GM21529 (cell line): ENCODE measurements around the gene PTPRH.
"Not testable (repeated sequence)": the region's sequence is repeated elsewhere in the genome, so short reads cannot be mapped to it uniquely, and the experiment has no call there.

Experiments
- ATAC-seq: cut with Tn5 transposase; IDR thresholded peaks from one replicate; pipeline ENCODE4 v1.9.1; 2021; ENCODE audit not compliant: unreplicated experiment

Gene PTPRH

DNA sequence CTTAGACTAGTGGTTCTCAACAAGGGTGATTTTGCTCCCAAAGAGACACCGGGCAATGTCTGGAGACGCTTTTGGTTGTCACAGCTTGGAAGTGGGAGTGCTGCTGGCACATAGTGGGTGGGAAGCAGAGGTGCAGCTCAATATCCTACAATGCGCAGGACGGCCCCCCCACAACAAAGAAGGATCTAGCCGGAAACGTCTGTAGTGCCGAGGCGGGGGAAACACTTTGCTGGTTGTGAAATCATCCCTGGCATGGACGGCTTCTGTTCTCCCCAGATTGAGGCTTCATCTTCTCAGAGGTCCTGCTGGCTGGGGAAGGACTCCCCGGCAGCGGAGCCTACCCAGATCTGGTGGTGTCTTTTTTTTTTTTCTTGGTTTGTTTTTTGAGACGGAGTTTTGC is 15.8 kb downstream of the PTPRH start:
- no peak for ATAC-seq

DNA sequence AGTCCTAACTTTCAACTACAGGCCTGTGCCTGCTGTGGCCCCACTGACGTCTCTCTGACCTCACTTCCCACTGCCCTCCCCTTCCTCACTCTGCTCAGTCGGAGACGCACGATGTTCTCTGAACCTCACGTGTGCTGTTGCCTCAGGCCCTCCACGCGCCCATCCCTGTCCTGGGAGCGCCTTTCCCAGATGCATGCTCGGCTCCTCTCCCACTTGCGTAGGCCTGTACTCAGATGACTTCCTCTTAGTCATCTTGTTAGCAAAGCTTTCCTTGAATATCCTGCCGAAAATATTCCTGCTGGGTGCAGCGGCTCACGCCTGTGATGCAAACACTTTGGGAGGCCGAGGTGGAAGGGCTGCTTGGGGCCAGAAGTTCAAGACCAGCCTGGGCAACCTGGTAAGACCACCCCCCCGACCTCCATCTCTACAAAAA is 19.9 kb downstream of the PTPRH start:
- ATAC-seq: no peak

DNA sequence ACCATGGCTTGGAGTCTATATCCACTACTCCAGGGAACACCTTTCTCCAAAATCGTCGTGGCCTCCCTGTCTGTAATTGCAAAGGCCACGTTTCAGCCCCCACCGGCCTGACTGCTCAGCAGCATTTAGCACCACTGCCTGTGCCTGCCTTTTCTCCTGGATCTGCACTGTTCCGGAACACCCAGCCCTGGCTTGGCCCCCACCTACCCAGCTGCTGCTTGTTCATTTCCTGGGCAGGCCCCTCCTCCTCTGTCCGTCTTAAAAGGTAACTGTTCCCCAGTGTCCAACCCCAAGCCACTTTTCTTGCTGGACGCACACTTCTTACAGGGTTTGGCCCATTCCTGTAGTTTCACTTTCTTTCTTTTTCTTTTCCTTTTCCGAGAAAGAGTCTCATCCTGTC is 20.7 kb downstream of the PTPRH start:
- no peak for ATAC-seq

DNA sequence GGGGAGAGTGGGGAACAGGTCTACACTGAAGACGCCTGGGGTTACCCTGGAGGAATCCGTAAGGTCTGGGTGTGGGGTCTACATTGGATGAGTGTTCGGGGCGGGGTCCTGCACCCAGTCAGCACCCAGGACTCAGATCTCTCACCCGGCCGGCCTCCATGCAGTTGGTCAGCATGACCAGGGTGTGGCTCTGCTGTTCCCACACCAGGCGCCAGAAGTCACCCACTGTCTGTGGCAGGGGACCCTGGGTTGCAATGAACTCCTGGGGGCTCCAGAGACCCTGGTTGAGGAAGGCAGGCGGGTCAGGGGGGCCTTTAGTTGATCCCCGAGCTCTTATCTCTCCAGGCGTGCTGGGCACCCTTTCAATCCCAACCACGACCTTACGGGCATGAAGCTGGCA is 23.2 kb downstream of the PTPRH start:
- ATAC-seq: no peak

DNA sequence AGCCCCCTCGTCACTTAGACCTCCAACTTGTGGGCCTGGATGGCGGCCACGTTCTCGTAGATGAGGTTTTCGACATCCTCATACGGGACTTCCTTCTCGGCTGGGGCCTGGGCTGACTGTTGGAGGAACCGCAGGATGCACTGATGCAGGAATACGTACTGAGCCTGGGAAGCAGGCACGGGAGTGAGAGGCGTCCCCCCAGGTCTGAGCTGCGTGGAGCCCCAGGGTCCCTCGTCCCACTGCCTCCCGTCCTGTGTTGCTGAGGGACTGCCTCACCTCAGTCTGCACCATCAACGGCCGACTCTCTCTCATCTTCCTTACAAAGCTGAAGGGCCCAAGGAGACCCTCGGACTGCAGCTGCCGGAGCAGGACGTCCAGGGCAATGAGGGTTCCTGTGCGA is 27.6 kb downstream of the PTPRH start:
- ATAC-seq: no peak

DNA sequence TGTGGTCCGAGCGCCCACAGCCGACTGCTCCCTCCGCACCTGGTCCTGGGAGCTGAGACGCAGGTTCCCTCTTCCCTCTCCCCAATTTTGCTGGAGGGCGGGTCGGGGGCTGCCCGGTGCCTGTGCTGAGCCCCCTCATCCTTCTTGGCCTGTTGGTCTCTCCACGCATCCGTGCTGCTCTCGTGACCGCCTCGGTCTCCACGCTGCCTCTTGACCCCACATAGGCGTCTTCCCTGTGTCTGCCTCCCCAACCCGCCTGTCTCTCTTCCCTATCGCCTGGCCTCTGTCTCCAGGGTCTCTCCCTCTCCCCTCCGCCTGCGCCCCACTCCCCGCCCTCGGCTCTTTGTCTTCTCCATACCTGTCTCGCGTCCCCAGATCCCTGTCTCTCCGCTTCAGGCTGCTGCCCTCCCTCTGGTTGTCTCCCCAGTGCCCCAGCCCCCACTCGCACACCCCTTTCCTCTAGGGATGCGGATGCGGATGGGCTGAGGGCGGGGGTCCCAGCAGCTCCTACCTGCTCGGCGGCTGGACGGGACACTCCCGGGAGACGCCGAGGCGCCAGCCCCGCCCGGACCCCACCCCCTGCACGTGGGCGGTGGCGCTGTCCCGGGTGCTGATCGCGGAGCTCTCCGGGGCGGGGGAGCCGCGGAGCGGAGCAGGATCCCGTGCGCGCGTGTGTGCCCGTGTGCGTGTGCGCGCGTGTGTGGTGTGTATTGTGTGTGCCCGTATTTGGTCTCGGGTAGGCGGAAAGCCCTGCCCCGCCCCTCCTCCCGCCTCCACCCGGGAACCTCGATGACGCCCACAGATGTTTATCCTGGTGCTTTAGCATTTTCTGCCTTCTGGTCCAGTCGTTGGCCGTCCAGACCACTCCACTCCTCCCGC is 29.5 kb downstream of the PTPRH start, which contains the start of gene SYT5:
Gene SYT5, minus strand, starts transcription at position 684 of the 879 bp plus-strand sequence. CDS start 1,248 bp downstream, outside the sequence.
- peak; percentile 5 for ATAC-seq

DNA sequence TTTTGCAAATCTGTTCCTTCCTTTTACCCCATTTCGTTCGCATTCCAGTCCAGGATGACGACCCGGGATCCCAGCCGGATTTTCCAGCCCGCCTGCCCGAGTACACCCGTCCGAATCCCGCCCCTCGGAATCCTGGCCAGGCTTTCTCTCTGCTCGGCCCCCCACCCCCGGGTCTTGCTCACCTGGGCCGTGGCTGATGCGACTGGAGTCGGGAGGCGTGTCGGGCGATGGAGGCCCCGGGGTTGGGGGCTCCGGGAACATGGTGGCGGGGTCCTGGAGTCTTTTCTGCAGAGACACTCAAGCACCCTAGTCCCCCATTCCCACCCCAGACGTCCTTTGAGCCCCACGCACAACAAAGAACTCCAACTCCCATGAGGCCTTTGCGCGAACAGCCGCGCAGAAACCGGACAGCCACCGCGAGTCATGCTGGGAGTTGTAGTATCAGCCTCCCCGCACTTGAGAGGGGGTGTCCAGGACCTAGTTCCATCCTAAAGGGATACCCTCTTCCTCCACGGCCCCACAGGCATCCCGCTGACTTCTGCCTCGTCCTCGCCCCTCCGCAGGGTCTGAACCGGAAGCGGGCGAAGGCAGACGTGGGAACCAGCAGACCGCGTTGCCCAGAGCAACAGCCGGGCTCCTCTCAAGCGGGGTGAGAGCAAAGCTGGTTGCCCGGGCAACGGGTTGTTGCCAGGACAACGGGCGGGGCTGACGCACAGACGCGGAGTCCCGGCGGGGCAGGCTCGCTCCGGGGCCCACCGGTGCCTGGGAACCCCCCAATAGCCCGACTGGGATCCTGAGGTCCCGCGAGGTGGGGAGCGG is 30.3 kb downstream of the PTPRH start:
- peak; percentile 71 for ATAC-seq

DNA sequence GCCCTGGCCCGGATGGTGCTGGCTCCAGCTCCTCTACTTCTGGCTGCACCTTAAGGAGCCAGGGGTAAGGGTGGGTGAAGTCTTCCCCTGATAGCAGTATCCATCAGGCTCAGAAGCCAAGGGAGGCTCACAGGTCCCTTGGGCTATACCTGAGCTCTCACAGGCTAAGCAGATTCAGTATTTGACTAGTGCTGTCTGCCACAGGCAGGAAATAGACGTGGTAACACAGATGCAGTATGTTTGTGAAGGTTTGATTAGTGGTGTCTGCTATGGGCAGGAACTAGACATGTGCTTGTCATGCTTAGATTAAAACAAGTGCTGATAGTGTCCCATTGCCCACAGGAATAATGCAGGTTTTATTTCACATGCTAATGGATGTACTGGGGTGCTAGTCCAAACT is 33.2 kb downstream of the PTPRH start:
- ATAC-seq: no peak

DNA sequence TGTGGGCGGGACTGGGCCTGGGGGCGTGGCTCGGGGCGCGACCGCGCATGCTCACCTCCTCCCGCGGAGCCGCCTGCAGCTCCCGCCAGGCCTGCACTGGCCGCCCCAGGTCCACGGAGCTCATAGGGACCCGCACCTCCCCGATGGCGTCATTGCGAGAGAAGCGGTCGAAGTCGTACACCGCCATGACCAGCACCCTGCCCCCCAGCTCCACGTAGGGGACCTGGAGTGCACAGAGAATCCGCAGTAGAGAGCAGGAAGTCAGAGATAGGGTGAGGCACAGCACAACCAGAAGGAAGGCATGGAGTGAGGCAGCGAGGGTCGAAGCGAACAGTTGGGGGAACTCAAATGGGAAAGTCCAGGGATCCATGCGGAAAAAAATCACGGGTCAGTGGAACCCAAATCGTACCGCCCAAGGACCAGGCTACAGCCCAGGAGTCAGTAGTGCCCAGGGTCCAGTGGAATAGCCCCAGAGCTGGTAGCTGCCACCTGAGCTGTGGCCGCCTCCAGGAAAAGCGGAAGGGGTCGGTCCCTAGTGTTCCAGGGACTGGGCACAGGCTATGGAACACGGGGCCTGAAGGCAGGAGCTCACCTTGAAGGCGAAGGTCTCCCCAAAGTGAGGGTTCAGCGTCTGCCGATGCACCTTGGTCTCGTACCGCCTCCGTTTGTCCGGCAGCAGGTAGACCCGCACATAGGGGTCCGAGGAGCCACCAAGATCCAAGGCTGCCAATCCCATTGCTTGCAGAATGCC is 34.0 kb downstream of the PTPRH start:
- ATAC-seq: no peak

DNA sequence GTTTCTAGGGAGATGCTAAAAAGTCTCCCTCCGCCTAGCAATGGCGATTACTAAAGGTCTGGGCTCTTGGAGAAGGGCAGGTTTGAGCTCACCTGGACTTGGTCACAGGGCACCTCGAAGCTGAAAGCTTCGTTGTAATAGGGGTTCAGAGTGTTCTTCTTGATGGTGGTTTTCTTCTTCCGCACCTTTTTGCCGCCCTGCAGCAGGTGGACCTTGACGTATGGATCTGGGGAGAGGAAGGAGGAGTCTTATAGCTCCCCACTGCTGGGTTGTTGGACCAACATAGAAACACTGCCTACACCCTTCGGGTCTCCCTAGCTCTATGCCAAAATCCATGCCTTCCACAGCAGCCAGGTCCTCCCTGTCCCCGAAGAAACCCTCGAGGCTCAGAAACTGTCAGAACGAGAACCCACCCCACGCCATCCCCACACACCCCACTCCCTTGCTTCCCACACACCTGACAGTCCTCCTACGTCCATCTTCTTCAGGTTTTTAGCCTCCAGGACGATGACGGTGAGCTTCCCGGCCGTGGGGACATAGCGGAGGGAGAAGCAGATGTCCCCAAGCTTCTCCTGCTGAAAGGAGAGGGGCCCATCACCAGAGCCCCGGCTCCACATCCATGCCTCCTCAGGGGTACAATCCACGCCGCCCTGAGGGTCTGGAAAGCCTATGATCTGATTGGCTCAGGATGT is 34.7 kb downstream of the PTPRH start:
- ATAC-seq: no peak

DNA sequence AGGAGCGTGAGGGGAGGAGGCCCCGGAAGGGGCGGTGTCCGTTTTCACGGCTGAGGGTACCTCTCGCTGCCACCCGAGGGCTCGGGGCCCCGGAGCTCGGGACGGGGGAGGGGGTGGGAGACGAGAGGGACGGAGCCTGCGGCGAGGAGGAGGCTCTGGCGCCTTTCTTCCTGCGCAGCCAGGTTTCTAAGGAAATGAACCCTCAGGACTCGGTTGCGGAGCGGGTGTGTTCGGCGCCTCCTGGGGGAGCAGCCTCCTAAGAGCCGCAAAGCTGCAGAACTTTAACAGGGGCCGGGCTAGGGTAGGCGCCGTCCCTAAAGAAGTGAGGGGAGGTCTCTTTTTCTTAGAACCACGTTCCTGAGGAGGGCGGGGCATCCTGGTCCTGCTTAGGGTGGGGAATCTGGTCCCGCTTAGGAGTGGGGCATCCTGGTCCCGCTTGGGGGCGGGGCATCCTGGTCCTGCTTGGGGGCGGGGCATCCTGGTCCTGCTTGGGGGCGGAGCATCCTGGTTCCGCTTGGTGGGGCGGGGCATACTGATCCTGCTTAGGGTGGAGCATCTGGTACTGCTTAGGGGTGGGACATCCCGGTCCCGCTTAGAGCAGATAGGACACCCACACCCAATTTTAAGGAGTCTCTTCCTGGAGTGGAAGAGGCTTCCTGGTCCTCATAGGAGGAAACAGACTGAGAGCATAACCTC is 35.4 kb downstream of the PTPRH start:
- ATAC-seq: no peak

DNA sequence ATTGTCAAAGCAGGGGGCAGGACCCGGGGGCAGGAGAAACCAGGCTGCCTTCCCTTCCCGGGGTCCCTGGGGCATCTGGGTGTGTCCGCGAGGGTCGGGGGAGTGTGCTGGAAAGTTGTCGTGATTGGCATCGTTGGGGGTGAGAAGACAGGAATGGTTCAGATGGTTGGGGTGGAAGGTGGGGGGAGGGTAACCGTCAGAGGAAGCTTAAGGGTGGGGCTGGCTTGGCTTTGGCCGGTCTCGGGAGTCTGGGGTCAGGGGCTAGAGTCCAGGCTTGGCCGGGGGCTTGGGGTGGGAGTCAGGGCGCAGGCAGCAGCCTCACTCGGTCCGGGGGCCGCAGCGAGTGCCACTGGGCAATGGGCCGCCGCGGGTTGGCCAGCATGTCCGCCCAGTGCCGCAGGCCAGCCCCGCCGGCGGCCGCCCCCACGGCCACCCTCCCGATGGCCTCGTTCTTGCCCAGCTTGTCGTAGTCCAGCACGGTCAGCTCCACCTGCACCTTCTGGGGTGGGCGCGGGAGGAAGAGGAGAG is 36.1 kb downstream of the PTPRH start:
- no peak for ATAC-seq

DNA sequence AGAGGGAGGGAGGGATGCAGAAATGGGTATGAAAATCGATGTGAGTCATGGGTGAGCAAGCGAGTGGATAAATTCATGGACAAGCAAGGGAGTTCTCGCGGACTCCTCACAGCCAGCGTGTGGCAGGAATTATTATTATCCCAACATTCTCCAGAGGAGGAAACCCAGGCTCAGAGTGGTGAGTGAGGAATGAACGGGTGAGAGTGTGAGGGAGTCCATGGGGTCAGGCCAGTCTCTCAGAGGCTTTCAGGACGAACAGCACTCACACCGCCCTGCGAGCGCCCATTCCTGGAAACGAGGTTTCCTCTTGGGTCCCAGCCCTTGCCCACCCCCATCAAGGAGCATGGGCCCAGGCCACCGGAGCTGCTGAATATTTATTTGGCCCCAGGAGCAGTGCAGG is 36.6 kb downstream of the PTPRH start:
- no peak for ATAC-seq

DNA sequence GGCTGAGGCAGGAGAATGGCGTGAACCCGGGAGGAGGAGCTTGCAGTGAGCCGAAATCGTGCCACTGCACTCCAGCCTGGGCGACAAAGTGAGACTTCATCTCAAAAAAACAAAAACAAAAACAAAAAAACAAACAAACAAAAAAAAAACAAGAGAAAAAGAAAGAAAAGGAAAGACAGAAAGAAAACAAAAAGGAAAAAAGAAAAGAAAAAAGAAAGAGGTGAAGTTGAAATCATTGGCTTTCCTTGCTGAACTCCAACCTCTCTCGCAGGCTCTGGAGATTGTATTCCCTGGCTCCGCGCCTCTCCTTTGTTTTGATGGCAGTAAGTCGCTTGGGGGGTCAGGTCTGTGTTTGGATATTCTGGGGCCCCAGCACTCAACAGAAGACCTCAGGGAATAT is 37.0 kb downstream of the PTPRH start:
- not testable (repeated sequence) for ATAC-seq

DNA sequence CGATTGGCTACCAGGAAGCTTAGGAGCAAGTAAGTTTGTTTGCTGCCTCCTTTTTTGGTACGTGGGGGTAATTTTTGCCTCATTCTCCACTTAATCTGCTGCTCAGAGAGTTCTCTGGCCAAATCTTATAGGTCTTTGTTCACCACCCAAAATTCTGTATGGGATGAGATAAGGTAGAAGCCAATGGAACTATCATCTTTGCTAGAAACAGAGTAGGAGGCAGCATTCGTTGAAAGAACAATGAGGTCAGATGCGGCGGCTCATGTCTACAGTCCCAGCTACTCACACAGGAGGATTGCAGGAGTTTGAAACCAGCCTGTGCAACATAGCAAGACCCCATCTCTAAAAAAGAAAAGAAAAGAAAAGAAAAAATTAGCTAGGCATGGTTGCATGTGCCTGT is 37.9 kb downstream of the PTPRH start:
- ATAC-seq: no peak

DNA sequence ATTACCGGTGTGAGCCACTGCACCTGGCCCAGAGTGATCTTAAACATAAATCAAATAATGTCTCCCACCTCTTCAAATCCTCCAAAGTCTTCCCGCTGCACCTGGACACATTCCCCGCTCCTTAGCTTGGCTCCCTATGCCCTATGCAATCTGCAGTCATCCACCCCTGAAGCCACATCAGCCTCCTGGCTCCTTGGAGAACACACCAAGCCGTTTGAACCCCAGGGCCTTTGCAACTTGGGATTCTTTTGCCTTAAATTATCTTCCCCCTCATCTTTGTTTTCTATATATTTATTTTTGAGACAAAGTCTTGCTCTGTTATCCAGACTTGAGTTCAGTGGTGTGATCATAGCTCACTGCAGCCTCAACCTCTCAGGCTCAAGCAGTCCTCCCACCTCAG is 40.2 kb downstream of the PTPRH start:
- ATAC-seq: no peak

DNA sequence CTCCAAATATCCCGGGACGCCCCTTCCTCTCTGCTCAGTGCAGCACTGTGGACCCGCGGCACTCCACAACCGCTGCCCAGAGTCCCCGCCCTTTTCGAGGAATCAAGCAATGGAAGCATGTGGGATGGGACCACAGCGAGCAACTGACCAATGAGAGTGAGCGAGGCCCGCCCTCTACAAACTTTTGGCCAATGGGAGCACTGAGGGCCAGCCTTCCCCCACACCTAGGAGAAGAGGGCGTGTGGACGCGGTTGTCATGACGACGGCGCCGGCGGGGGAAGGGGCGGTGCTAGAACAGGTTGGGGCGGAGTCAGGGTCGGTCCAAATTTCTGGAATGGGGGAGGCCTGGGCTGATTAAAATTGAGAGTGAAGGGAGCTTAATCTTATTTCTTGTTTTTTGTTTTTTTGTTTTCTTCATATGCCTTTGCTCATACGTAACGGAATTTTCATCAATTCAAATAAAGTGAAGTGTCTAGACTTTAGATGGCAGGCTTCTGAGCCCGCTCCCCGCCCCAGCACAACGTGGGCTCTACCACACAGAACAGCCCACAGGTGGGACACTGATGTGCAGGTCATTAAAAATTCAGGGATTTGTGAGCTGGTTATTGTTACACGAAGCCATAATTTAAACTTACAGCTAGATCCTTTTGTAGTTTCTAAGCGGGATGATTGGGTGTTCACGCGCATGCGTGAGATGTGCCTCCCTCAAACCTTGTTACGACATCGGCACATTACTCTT is 42.6 kb downstream of the PTPRH start, which contains the start of gene DNAAF3:
Gene DNAAF3, minus strand, starts transcription at position 84 of the 739 bp plus-strand sequence. CDS start 200 bp downstream, outside the sequence.
- ATAC-seq: peak; percentile 94

DNA sequence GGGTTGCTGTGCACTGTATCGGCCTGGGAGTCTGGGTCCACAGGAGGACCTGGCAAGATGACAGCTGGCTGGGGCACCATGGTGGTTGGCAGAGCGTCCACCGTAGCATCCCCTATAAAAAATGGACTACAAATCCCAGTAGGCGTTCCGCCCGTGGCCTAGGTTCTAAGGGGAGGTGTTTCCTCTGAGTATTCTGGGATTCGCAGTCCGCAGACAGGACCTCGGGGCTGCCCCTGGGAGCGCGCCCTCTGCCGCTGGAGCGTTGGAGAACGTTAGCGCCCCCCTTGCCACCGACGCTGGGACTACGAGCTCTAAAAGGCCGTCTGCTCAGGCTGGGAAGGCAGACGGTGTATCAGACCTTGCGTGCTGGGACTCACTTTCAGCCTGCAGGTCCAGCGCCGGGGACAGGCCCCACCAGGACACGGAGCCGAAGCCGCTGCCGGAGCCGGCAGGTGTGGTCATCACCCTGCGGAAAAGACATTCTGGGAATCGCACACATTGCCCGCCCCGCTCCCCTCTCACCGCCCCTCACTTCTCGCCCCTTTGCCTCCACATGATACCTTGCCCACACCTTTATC is 43.3 kb downstream of the PTPRH start:
- peak; percentile 17 for ATAC-seq
